Esophagus mucosa (tissue), 1 donor: ENCODE data around the gene GPC5. TPM values are rescaled to one million over a fixed set of nuclear protein-coding genes. Genes with fewer than 3 reads are reported as not detected.

ENCODE experiments used
- ATAC-seq: fragments of 200-7000 bp; cut with Tn5 transposase; one replicate; pipeline ENCODE4 v1.9.1; 2020
- total RNA-seq: library from RNA; stranded (reverse); gene quantifications from one replicate; pipeline ENCODE4 v1.2.4, GENCODE V29; 2023
- donor health status: DM: yes; HTN: yes; CAD: no.

The GPC5 gene
- total RNA-seq, 1 donor from 2014 or later, result not detected

- no peak for ATAC-seq
Measured at GRCh38 chr13:91540158-91540736, 141.8 kb downstream of the GPC5 start.

DNA sequence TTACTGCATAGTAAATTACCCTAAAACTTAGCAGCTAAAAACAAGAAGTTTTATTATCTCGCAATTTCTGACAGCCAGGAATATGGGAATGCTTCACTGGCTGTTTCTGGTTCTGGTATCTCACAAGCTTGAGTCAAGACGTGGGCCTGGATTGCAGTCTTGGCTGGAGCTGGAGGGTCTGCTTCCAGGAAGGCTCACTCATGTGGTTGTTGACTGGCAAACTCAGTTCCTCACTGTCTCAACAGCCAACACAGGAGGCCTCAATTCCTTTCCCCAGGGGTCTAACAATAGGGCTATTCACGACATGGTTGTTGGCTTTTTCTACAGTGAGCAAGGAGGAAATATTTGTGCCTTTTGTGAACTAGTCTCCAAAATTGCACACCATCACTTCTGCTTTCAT, 146.3 kb downstream of the GPC5 start:
- no peak for ATAC-seq

DNA sequence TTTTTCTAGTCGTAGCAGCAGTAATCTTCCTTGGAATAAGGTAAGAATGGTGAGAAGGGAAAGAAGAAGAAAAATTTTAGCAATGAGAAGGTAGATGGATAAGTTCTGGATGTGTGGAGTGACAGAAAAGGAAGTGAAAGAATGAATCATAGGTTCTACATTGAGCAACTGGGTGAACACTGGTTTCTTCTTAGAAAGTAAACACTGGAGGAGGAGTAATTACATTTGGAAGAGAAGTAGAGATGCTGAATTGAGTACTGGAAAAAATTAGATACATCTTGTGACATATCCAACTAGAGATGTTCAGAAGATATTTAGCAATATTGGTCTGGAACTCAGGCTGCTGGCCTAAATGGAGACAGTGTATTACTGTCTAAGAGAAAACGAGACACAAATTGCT, 148.5 kb downstream of the GPC5 start:
- ATAC-seq, result no peak

- ATAC-seq, result no peak
Measured at GRCh38 chr13:91553584-91553983, 155.2 kb downstream of the GPC5 start.

DNA sequence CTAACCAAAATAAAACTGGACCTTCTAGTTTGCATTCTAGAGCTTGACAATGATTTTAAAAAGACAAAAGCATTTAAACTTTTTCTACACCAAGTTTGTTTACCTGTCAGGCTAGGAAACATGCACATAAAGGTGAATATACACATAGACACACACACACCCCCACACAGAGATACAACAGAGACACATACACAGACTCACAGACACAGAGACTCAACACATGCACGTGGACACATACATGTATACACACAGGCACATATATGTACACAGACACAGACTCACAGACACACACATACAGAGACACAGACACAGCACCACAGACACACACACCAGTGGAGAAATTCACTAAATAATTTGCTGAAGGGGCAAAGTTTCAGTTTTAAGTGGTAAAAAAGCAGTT, 155.7 kb downstream of the GPC5 start:
- ATAC-seq, result no peak

GRCh38 chr13:91557328-91558090, 159.1 kb downstream of the GPC5 start:
- ATAC-seq, result no peak

DNA sequence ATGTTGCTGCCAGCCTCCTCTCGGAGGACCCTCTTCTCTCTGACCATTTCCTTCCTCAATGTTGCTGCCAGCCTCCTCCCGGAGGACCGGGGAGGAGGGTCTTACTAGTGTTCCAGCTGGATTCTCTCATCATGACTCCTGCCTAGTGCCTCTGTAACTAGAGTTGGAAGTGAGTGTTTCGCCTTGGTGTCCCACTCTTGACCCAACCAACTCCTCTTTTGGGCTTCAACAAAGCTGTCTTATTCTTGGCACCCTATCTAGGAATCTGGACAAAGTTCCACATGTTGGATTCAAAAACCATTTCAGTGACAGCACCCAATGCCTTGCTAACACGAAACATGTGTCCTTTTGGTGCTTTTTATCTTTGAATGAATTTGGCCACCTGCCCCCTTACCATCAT, 165.4 kb downstream of the GPC5 start:
- ATAC-seq, result no peak

DNA sequence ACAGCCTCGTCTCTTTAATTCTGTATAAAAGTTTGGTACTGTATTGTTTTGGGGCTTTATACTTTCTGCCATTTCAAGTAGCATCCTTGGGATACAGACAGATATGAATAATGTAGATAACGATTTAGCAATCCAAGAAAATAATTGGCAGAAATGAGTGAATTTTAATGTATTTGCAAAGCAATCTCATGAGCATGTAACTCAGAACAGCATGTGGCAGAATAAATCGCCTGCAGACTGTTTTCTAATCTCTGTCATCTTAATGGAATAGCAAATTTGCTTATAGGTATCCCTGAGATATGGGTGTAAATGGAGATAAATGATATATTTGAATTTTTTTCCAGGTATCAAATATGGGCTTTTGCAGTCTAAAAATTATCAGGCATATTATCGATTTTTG, 166.0 kb downstream of the GPC5 start:
- ATAC-seq, result no peak

DNA sequence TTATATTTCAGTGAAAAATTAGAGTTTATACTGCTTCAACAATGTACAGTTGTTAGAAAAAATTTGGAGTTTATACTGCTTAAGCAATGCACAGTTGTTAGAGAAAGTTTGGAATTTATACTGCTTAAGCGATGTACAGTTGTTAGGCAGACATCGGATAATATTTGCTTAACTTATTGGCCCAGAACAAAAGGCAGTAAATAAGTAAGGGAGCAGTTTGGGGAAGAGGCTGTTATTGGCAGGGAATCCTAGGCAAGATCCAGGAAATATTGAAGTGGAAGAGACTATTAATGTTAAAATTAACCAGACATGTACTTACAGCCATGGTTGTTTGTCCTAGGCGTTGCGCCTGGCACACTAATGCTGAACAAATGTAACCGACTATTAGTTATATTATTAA, 166.9 kb downstream of the GPC5 start:
- no peak for ATAC-seq

DNA sequence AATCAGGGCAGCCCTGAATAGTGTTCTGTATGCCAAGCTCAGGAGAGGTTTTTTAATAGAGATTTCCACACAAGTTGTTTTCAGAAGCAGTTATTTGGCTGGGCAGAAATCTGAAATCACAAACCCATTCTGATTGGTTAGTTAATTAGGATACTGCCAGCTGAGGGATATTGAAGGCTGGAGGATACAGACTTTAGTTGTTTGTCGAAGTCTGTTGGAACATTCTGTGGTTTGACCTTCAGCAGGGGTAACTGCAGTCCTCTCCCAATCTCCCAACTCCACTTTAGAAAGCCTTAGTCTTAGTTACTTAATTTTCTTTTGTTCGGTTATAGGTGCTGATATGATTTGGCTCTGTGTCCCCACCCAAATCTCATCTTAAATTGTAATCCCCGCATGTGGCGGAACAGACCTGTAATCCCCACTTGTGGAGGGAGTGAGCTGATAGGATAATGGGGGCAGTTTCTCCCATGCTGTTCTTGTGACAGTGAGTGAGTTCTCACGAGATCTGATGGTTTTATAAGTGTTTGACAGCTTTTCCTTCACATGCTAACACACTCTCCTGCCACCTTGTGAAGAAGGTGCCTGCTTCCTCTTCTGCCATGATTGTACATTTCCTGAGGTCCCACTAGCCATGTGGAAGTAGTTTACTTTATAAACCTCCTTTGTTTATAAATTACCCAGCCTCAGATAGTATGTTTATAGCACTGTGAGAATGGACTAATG, 169.2 kb downstream of the GPC5 start:
- no peak for ATAC-seq

GRCh38 chr13:91571681-91572080, 173.3 kb downstream of the GPC5 start:
- ATAC-seq, result no peak

- no peak for ATAC-seq
Measured at GRCh38 chr13:91572439-91572838, 174.0 kb downstream of the GPC5 start.

- ATAC-seq, result no peak
Measured at GRCh38 chr13:91572944-91573598, 174.7 kb downstream of the GPC5 start.

DNA sequence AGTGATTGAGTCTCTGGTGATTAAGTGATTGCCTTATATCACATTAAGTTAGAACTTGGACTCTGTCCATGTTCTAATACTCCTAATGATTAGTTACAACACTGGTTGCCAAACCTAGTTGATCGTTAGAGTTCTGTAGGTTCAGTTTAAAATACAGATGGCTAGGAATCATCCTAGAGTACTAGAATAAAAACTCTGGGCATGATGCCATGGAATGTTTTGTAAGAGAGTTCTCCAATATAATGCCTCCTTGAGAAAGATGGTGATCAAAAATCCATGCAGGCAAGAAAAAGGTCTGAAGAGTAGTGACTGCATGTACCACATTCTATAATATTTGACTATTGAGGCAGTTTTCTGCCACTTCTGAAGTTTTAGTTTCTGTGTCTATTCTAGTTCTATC, 176.3 kb downstream of the GPC5 start:
- no peak for ATAC-seq

DNA sequence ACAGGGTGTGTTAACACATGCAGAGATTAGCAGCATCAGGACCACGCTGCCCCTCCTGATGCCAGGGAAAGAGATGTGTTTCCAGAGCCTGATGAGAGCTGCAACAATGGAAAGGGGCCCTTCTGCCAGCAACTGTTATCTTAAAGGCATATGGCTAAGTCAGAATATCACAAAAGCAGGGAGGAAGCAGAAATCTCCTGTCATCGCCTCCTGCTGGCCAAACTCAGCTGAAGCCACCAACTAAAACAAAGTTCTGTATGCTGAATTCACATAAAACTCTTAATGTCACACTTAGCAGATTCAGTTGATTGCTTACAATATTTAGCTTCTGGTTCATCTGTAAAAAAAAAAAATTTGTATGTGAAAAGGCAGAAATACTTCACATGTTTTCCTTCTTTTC, 178.2 kb downstream of the GPC5 start:
- ATAC-seq, result no peak

GRCh38 chr13:91579320-91579719, 180.9 kb downstream of the GPC5 start:
- ATAC-seq, result no peak

DNA sequence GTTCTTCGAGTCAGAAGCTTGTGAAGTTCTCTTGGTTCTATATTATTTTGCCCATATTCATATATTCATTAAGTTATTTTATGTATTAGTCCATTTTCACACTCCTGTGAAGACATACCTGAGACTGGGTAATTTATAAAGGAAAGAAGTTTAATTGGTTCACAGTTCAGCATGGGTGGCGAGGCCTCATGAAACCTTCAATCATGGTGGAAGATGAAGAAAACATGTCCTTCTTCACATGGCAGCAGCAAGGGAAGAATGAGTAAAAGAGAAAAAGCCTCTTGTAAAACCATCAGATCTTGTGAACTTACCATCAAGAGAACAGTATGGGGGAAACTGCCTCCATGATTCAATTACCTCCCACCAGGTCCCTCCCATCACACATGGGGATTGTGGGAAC, 182.3 kb downstream of the GPC5 start:
- ATAC-seq, result no peak

GRCh38 chr13:91586609-91587008, 188.2 kb downstream of the GPC5 start:
- no peak for ATAC-seq

DNA sequence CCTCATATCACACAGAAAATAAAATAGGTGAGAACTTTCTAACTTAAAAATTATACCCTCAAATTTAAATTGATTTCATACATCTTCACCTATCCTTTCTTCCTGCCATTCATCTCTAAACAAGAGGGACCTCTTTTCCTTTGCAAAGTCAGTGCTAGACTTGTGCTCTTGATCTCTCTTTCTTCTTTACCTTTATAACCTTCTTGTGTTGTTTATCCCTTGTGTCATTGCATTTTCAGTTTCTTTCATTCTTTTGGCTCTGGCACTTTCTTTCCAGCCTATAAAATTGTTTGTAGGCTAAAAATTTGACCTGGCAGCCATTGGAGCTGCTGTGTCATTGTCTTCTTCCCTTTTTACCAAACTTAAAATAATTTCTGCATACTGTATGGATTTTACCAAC, 190.1 kb downstream of the GPC5 start:
- ATAC-seq, result no peak

DNA sequence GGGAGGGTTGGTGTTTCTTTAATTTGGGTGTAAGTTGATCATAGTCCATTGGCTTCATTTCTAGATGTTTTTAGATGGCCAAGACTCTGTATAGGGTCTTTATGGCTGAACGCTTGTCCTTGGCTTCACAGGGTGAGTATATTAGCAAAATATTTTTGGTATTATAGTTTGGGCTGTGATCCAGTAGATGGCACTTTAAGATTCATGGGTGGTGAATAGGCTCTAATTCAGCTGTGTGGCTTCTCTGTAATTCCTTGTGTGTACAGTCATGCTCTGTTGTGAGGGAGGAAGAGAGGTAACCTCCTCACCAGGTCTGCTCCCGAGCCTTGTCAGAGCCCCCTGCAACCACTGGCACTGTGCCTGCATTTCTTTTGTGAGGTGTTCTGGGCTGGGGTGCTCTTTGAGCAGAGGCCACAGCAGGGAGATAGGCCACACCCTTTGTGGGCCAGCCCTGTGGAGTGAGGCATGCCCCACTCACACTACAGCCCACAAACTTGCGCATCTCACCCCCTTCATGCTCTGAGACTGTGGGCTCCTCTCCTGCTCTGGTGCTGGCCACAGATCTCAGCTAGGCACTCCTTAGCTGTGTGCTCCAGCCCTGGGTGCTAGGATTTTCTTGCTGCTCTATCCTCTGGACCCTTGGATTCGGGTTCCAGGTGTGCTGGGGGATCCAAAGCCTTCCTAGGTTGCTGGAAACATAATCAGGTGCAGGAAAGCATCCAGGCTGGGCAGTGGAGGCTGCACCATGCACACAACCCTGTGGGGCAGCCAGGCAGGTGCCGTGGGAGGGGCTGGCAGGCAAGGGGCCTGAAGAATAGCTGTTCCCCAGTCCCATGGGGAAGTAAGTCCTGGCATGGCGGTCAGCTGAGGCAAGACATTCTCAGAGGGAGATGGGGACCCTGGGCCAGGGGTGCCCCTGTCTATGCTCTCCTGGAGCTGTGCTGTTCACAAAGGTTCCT, 193.9 kb downstream of the GPC5 start:
- no peak for ATAC-seq

DNA sequence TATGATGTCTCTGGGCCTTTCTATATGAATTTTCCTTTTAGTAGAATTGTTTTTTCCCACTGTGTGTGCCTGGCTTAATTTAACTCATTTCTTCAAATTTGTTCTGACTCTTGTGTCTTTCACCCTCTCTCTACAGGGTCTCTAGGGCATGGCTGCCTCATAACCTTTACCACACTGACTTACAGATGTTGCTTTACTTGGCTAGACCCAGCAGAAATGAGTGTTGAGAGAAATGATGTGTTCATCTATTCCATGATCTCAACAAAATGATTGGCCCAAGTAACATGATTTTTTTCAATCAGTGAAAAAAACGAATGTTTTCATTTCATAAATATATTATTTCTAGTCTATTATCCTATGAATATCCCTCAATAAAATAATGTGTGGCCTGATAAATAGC, 195.0 kb downstream of the GPC5 start:
- ATAC-seq, result no peak

DNA sequence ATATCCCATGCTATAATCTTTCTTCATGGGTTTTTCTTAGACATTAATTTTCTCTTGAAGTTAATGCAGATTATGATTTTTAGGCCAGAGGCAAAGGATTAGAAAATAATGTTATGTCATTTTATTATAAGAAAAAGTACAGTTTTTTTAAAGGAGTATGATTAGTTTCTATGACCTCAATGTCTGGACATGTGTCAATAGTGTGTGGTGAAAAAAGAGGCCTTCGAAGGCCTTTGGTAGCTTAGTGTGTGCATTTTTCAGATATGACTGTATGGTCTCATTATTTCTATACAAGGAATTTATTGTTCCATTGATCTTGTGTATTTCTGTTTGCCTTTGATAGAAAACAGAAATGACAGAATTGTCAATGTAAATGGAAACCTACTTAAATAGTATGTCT, 195.6 kb downstream of the GPC5 start:
- ATAC-seq, result no peak
